ENCODE measurements around the gene WDR6. TPM values are rescaled to one million over a fixed set of nuclear protein-coding genes. Genes with fewer than 3 reads are reported as not detected.

Gene WDR6
- total RNA-seq, 1 donor from 2014 or later, result 54.3 TPM

- Histone ChIP-seq H3K36me3 (ENCODE audit: control insufficient read depth in 3 of 3, insufficient read depth in 3 of 3, low read length in 3 of 3) (peaks cover 5 to 11% (median 9%) of the 10 kb centered on the region in 3 donors), H3K27me3 (ENCODE audit: control insufficient read depth in 3 of 3, insufficient read depth in 3 of 3, low read length in 3 of 3) (no peaks in the 10 kb centered on the region), H3K4me3 (ENCODE audit: low read length in 3 of 3) (peak overlapping the region; percentile 82 to 91 (median 88)), H3K9ac (ENCODE audit: low read depth in 1 of 3, low read length in 3 of 3) (peak overlapping the region; percentile 80 to 92 (median 86)), H3K9me3 (ENCODE audit: control insufficient read depth in 3 of 3, low read length in 3 of 3) (no peaks in the 10 kb centered on the region), H3K27ac (ENCODE audit: low read depth, low read length) (peak overlapping the region; percentile 87), H3K4me1 (ENCODE audit: control insufficient read depth in 3 of 3, insufficient read depth in 3 of 3, low read length in 3 of 3) (peaks cover 25 to 33% (median 28%) of the 10 kb centered on the region in 3 donors)
Observed at GRCh38 chr3:48990636-48991469, 16.3 kb upstream of the WDR6 start.

- Histone ChIP-seq H3K4me3 (ENCODE audit: low read length in 3 of 3) (peak overlapping the region; percentile 82 to 91 (median 88)), H3K27me3 (ENCODE audit: control insufficient read depth in 3 of 3, insufficient read depth in 3 of 3, low read length in 3 of 3) (no peaks in the 10 kb centered on the region), H3K4me1 (ENCODE audit: control insufficient read depth in 3 of 3, insufficient read depth in 3 of 3, low read length in 3 of 3) (peaks cover 25 to 33% (median 28%) of the 10 kb centered on the region in 3 donors), H3K9me3 (ENCODE audit: control insufficient read depth in 3 of 3, low read length in 3 of 3) (no peaks in the 10 kb centered on the region), H3K27ac (ENCODE audit: low read depth, low read length) (peak overlapping the region; percentile 87), H3K36me3 (ENCODE audit: control insufficient read depth in 3 of 3, insufficient read depth in 3 of 3, low read length in 3 of 3) (peaks cover 0 to 7% (median 6%) of the 10 kb centered on the region in 3 donors), H3K9ac (ENCODE audit: low read depth in 1 of 3, low read length in 3 of 3) (peak overlapping the region in 2 of 3 donors; percentile 80 to 92)
Observed at GRCh38 chr3:48991851-48992545, 15.2 kb upstream of the WDR6 start.

- Histone ChIP-seq H3K9ac (ENCODE audit: low read depth in 1 of 3, low read length in 3 of 3) (no peak overlapping the region), H3K36me3 (ENCODE audit: control insufficient read depth in 3 of 3, insufficient read depth in 3 of 3, low read length in 3 of 3) (peaks cover 0 to 9% (median 7%) of the 10 kb centered on the region in 3 donors), H3K9me3 (ENCODE audit: control insufficient read depth in 3 of 3, low read length in 3 of 3) (no peaks in the 10 kb centered on the region), H3K27ac (ENCODE audit: low read depth, low read length) (no peak overlapping the region), H3K27me3 (ENCODE audit: control insufficient read depth in 3 of 3, insufficient read depth in 3 of 3, low read length in 3 of 3) (no peaks in the 10 kb centered on the region), H3K4me3 (ENCODE audit: low read length in 3 of 3) (no peak overlapping the region), H3K4me1 (ENCODE audit: control insufficient read depth in 3 of 3, insufficient read depth in 3 of 3, low read length in 3 of 3) (peaks cover 25 to 32% (median 28%) of the 10 kb centered on the region in 3 donors)
Observed at GRCh38 chr3:48993834-48994233, 13.4 kb upstream of the WDR6 start.

- H3K36me3 ChIP-seq (ENCODE audit: control insufficient read depth in 3 of 3, insufficient read depth in 3 of 3, low read length in 3 of 3), result peaks cover 0 to 9% (median 7%) of the 10 kb centered on the region in 3 donors
- no peak overlapping the region for H3K9ac ChIP-seq (ENCODE audit: low read depth in 1 of 3, low read length in 3 of 3)
- H3K9me3 ChIP-seq (ENCODE audit: control insufficient read depth in 3 of 3, low read length in 3 of 3), result no peaks in the 10 kb centered on the region
- H3K27ac ChIP-seq (ENCODE audit: low read depth, low read length), result no peak overlapping the region
- H3K27me3 ChIP-seq (ENCODE audit: control insufficient read depth in 3 of 3, insufficient read depth in 3 of 3, low read length in 3 of 3), result no peaks in the 10 kb centered on the region
- peaks cover 6 to 8% (median 8%) of the 10 kb centered on the region in 3 donors for H3K4me1 ChIP-seq (ENCODE audit: control insufficient read depth in 3 of 3, insufficient read depth in 3 of 3, low read length in 3 of 3)
- no peak overlapping the region for H3K4me3 ChIP-seq (ENCODE audit: low read length in 3 of 3)
Observed at GRCh38 chr3:48996640-48997039, 10.6 kb upstream of the WDR6 start.

- no peaks in the 10 kb centered on the region for H3K27me3 ChIP-seq (ENCODE audit: control insufficient read depth in 3 of 3, insufficient read depth in 3 of 3, low read length in 3 of 3)
- H3K9ac ChIP-seq (ENCODE audit: low read depth in 1 of 3, low read length in 3 of 3), result no peak overlapping the region
- H3K4me1 ChIP-seq (ENCODE audit: control insufficient read depth in 3 of 3, insufficient read depth in 3 of 3, low read length in 3 of 3), result peaks cover 2 to 3% (median 2%) of the 10 kb centered on the region in 3 donors
- H3K4me3 ChIP-seq (ENCODE audit: low read length in 3 of 3), result no peak overlapping the region
- no peaks in the 10 kb centered on the region for H3K9me3 ChIP-seq (ENCODE audit: control insufficient read depth in 3 of 3, low read length in 3 of 3)
- H3K27ac ChIP-seq (ENCODE audit: low read depth, low read length), result no peak overlapping the region
- H3K36me3 ChIP-seq (ENCODE audit: control insufficient read depth in 3 of 3, insufficient read depth in 3 of 3, low read length in 3 of 3), result peaks cover 0 to 9% (median 7%) of the 10 kb centered on the region in 3 donors
Observed at GRCh38 chr3:48997102-48997635, 10.0 kb upstream of the WDR6 start.

- peaks cover 0 to 9% (median 7%) of the 10 kb centered on the region in 3 donors for H3K36me3 ChIP-seq (ENCODE audit: control insufficient read depth in 3 of 3, insufficient read depth in 3 of 3, low read length in 3 of 3)
- H3K9me3 ChIP-seq (ENCODE audit: control insufficient read depth in 3 of 3, low read length in 3 of 3), result no peaks in the 10 kb centered on the region
- H3K4me1 ChIP-seq (ENCODE audit: control insufficient read depth in 3 of 3, insufficient read depth in 3 of 3, low read length in 3 of 3), result no peaks in the 10 kb centered on the region
- H3K9ac ChIP-seq (ENCODE audit: low read depth in 1 of 3, low read length in 3 of 3), result no peak overlapping the region
- H3K27me3 ChIP-seq (ENCODE audit: control insufficient read depth in 3 of 3, insufficient read depth in 3 of 3, low read length in 3 of 3), result no peaks in the 10 kb centered on the region
- no peak overlapping the region for H3K4me3 ChIP-seq (ENCODE audit: low read length in 3 of 3)
- H3K27ac ChIP-seq (ENCODE audit: low read depth, low read length), result no peak overlapping the region
Observed at GRCh38 chr3:48997714-48998637, 9.2 kb upstream of the WDR6 start.

GRCh38 chr3:48999085-48999858 is 7.9 kb upstream of the WDR6 start:
- peaks cover 0 to 9% (median 7%) of the 10 kb centered on the region in 3 donors for H3K36me3 ChIP-seq (ENCODE audit: control insufficient read depth in 3 of 3, insufficient read depth in 3 of 3, low read length in 3 of 3)
- no peaks in the 10 kb centered on the region for H3K27me3 ChIP-seq (ENCODE audit: control insufficient read depth in 3 of 3, insufficient read depth in 3 of 3, low read length in 3 of 3)
- H3K27ac ChIP-seq (ENCODE audit: low read depth, low read length), result no peak overlapping the region

GRCh38 chr3:49001155-49001554 is 6.0 kb upstream of the WDR6 start:
- peaks cover 0 to 6% (median 3%) of the 10 kb centered on the region in 3 donors for H3K36me3 ChIP-seq (ENCODE audit: control insufficient read depth in 3 of 3, insufficient read depth in 3 of 3, low read length in 3 of 3)
- H3K27me3 ChIP-seq (ENCODE audit: control insufficient read depth in 3 of 3, insufficient read depth in 3 of 3, low read length in 3 of 3), result no peaks in the 10 kb centered on the region
- peaks cover 2 to 5% (median 3%) of the 10 kb centered on the region in 3 donors for H3K4me1 ChIP-seq (ENCODE audit: control insufficient read depth in 3 of 3, insufficient read depth in 3 of 3, low read length in 3 of 3)
- H3K27ac ChIP-seq (ENCODE audit: low read depth, low read length), result no peak overlapping the region
- H3K4me3 ChIP-seq (ENCODE audit: low read length in 3 of 3), result no peak overlapping the region
- no peak overlapping the region for H3K9ac ChIP-seq (ENCODE audit: low read depth in 1 of 3, low read length in 3 of 3)
- no peaks in the 10 kb centered on the region for H3K9me3 ChIP-seq (ENCODE audit: control insufficient read depth in 3 of 3, low read length in 3 of 3)

More at GRCh38 chr3:48999085-48999858, 7.9 kb upstream of the WDR6 start:
- H3K4me1 ChIP-seq (ENCODE audit: control insufficient read depth in 3 of 3, insufficient read depth in 3 of 3, low read length in 3 of 3), result no peaks in the 10 kb centered on the region
- no peak overlapping the region for H3K9ac ChIP-seq (ENCODE audit: low read depth in 1 of 3, low read length in 3 of 3)
- H3K4me3 ChIP-seq (ENCODE audit: low read length in 3 of 3), result no peak overlapping the region
- no peaks in the 10 kb centered on the region for H3K9me3 ChIP-seq (ENCODE audit: control insufficient read depth in 3 of 3, low read length in 3 of 3)

Data from skeletal muscle tissue (tissue), 4 donors.